Stimulated activated naive B cell treated with anti-CD40 and anti-IgM and Interleukin-4, amounts not matched to agents 10 μg/mL and 1 μg/mL and 100 μg/mL, for 72 hours (primary cell): ENCODE results near the gene UBE2K.
"Not testable (repeated sequence)": the region's sequence is repeated elsewhere in the genome, so short reads cannot be mapped to it uniquely, and the experiment has no call there.

Experiments
- ATAC-seq, 2 donors: fragments of 150-1000 bp; cut with Tn5 transposase; replicated peaks; 2 replicates each; pipeline ENCODE4 v1.10.0; 2021; ENCODE audit warnings: moderate library complexity in 1 of 2
- DNase-seq: peaks from one replicate; pipeline ENCODE4 v3.0.0; 2021
- H3K27ac Mint-ChIP-seq: one replicate; pipeline ENCODE4 v1.8.0; 2022; ENCODE audit warnings: mild to moderate bottlenecking, mixed read lengths
- H3K27me3 Mint-ChIP-seq, 2 donors: one replicate each; pipeline ENCODE4 v1.8.0; 2022; ENCODE audit warnings: mixed read lengths in 2 of 2
- H3K36me3 Mint-ChIP-seq, 2 donors: one replicate each; pipeline ENCODE4 v1.8.0; 2022; ENCODE audit warnings: mixed read lengths in 2 of 2, mild to moderate bottlenecking in 1 of 2
- H3K4me1 Mint-ChIP-seq, 2 donors: one replicate each; pipeline ENCODE4 v1.8.0; 2022; ENCODE audit warnings: mixed read lengths in 2 of 2, mild to moderate bottlenecking in 1 of 2
- H3K4me3 Mint-ChIP-seq, 2 donors: one replicate each; pipeline ENCODE4 v1.8.0; 2022; ENCODE audit warnings: mild to moderate bottlenecking in 2 of 2, mixed read lengths in 2 of 2, moderate library complexity in 1 of 2
- H3K9me3 Mint-ChIP-seq, 2 donors: one replicate each; pipeline ENCODE4 v1.8.0; 2022; ENCODE audit warnings: mixed read lengths in 2 of 2, mild to moderate bottlenecking in 1 of 2

UBE2K gene

DNA sequence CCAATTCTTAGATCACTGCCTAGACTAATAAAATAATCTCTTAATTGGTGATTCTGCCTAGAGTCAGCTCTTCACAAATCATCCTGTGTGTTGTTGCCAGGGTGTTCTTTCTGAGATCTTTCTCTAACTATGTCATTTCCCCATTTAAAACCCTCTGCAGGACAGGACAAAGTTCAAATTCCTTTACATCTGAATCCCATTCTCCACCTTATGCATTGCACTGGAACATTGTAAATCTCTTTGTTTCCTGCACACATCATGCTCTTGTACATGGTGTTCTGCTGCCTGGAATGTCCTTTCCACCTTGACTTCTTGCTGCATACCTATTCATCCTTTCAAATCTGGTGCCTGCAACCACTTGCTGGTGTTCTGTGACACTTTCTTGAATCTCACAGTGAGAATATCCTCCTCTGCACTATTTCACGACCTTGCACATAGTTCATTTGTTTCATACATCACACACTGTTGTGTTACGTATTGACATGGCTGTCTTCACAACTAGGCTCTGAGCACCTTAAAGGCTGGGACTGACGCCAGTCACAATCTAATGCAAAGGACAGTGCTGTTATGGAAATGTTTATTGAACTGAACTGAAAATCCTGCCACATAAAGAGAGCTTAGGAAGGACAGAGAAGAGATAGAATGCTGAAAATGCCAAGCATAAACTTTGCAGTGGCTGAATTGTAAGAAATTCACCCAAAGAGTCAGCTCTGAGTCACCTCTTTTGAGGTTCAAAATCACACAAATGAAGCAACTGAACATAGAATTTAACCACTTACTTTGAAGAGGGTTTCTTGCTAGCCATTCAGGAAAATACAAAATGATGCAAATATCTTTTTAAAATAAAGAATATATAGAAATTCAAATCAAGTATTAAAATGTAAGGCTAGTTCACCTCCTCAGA, 32.9 kb upstream of the UBE2K start:
- Mint-ChIP-seq H3K9me3 (no peaks in the 10 kb centered on the region), H3K27ac (no peak overlapping the region), H3K4me3 (no peak overlapping the region), H3K4me1 (no peaks in the 10 kb centered on the region), H3K36me3 (no peaks in the 10 kb centered on the region), H3K27me3 (no peaks in the 10 kb centered on the region)
- ATAC-seq (no peak), DNase-seq (no peak)

DNA sequence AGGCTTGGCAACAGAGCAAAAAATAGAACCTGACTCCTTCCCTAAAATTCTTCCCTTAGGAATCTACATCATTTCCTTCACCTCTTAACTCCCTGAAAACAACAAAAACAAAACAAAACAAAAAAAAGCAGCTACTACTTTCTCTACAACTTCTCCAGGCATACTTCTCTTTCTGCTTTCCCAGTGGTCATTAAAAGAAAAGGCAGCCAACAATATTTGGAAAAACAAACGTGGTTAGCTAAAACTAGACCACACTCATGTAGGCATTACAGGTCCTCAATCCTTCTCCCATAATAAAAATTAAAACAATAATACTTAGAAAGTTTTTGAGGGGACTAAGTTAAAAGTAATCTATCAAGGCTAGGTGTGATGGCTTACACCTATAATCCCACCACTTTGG, 30.2 kb upstream of the UBE2K start:
- no peak for ATAC-seq
- no peak overlapping the region for H3K27ac Mint-ChIP-seq

DNA sequence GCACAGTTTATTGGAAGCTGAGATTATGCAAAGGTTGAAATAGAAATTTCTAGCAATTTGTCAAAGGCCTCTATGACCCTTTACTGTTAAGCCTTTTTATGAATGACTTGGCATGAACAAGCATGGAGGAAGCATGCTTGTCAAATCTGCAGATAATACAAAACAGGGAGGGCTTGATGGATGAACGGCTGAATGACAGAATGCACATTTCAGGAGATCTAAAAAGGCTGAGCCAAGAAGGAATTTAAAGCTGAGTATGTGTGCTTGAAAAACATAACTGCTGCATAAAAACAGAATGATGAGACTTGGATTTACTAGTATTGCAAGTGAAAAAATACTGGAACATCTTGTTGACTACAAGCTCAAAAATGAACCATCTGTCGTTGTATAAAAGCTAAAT, 29.0 kb upstream of the UBE2K start:
- Mint-ChIP-seq H3K4me3 (no peak overlapping the region), H3K9me3 (peaks cover 0 to 2% of the 10 kb centered on the region in 2 donors), H3K36me3 (no peaks in the 10 kb centered on the region), H3K27ac (no peak overlapping the region), H3K27me3 (no peaks in the 10 kb centered on the region), H3K4me1 (no peaks in the 10 kb centered on the region)
- no peak for ATAC-seq
- DNase-seq = no peak

More for the DNA sequence above, 30.2 kb upstream of the UBE2K start:
- no peaks in the 10 kb centered on the region for H3K27me3 Mint-ChIP-seq
- H3K9me3 Mint-ChIP-seq = peaks cover 0 to 2% of the 10 kb centered on the region in 2 donors
- no peak overlapping the region for H3K4me3 Mint-ChIP-seq
- DNase-seq = no peak
- H3K4me1 Mint-ChIP-seq = no peaks in the 10 kb centered on the region
- H3K36me3 Mint-ChIP-seq = no peaks in the 10 kb centered on the region

DNA sequence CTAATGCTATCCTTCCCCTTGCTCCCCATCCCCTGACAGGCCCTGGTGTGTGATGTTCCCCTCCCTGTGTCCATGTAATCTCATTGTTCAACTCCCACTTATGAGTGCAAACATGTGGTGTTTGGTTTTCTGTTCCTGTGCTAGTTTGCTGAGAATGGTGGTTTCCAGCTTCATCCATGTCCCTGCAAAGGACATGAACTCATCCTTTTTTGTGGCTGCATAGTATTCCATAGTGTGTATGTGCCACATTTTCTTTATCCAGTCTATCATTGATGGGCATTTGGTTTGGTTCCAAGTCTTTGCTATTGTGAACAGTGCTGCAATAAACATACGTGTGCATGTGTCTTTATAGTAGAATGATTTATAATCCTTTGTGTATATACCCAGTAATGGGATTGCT, 27.6 kb upstream of the UBE2K start:
- H3K27ac Mint-ChIP-seq, H3K9me3 Mint-ChIP-seq, H3K4me3 Mint-ChIP-seq, DNase-seq, ATAC-seq, H3K4me1 Mint-ChIP-seq, H3K27me3 Mint-ChIP-seq, H3K36me3 Mint-ChIP-seq: not testable (repeated sequence)

DNA sequence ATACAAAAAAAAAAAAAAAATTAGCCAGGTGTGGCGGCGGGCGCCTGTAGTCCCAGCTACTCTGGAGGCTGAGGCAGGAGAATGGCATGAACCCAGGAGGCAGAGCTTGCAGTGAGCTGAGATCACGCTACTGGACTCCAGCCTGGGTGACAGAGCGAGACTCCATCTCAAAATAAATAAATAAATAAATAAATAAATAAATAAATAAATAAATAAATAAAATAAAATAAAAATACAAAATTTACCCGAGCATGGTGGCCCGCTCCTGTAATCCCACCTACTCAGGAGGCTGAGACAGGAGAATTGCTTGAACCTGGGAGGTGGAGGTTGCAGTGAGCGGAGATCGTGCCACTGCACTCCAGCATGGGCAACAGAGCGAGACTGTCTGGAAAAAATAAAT, 22.3 kb upstream of the UBE2K start:
- not testable (repeated sequence) for H3K36me3 Mint-ChIP-seq, H3K27me3 Mint-ChIP-seq

DNA sequence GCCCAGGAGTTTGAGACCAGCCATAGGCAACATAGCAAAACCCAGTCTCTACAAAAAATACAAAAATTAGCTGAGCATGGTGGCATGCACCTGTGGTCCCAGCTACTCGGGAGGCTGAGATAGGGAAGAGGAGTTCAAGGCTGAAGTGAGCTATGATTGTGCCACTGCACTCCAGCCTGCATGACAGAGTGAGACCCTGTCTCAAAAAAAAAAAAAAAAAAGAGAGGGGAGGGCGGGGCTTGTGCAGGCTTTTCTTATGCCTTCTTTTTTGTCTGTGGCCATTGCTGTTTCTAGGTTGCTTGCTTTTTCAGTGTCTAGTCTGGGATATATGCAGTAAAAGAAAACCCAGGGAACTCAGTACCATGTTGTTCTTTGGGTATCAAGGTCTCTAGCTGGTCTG, 16.9 kb upstream of the UBE2K start:
- ATAC-seq, DNase-seq, H3K27me3 Mint-ChIP-seq, H3K9me3 Mint-ChIP-seq, H3K4me3 Mint-ChIP-seq, H3K36me3 Mint-ChIP-seq, H3K27ac Mint-ChIP-seq: not testable (repeated sequence)
- H3K4me1 Mint-ChIP-seq = peaks cover 13 to 35% of the 10 kb centered on the region in 2 donors

More for the DNA sequence above, 22.3 kb upstream of the UBE2K start:
- not testable (repeated sequence) for DNase-seq, H3K9me3 Mint-ChIP-seq, ATAC-seq, H3K4me3 Mint-ChIP-seq, H3K27ac Mint-ChIP-seq
- peaks cover 5 to 12% of the 10 kb centered on the region in 2 donors for H3K4me1 Mint-ChIP-seq

DNA sequence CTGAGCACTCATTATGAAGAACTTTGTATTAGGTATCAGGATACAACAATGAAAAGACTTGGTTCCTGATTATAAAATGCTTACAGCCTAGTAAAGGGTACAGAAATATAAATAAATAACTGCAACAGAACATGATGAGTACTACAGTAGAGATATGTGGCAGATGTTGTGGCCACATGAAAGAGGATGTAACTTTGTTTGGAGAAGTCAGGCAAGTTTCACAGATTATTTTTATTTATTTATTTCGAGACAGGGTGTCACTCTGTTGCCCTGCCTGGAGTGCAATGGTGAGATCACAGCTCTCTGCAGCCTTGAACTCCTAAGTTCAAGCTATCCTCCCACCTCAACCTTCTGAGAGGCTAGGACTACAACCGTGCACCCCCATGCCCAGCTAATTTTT, 15.8 kb upstream of the UBE2K start:
- ATAC-seq = peak; percentile 98
- Mint-ChIP-seq H3K4me3 (no peak overlapping the region), H3K27ac (no peak overlapping the region), H3K36me3 (no peaks in the 10 kb centered on the region), H3K4me1 (peaks cover 13 to 35% of the 10 kb centered on the region in 2 donors), H3K27me3 (no peaks in the 10 kb centered on the region), H3K9me3 (no peaks in the 10 kb centered on the region)
- no peak for DNase-seq

DNA sequence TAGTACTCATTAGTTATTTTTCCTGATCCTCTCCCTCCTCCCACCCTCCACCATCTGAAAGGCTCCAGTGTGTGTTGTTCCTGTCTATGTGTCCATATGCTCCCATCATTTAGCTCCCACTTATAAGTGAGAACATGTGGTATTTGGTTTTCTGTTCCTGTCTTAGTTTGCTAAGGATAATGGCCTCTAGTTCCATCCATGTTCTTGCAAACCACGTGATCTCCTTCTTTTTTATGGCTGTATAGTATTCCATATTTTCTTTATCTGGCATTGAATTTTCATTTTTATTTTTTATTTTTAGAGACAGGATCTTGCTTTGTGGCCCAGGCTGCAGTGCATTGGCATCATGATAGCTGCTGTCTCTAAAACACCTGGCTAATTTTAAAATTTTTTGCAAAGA, 11.9 kb upstream of the UBE2K start:
- no peaks in the 10 kb centered on the region for H3K9me3 Mint-ChIP-seq
- DNase-seq (no peak), ATAC-seq (no peak)
- peaks cover 8 to 23% of the 10 kb centered on the region in 2 donors for H3K4me1 Mint-ChIP-seq
- H3K27ac Mint-ChIP-seq = no peak overlapping the region
- no peaks in the 10 kb centered on the region for H3K27me3 Mint-ChIP-seq
- H3K36me3 Mint-ChIP-seq = no peaks in the 10 kb centered on the region
- H3K4me3 Mint-ChIP-seq = no peak overlapping the region

DNA sequence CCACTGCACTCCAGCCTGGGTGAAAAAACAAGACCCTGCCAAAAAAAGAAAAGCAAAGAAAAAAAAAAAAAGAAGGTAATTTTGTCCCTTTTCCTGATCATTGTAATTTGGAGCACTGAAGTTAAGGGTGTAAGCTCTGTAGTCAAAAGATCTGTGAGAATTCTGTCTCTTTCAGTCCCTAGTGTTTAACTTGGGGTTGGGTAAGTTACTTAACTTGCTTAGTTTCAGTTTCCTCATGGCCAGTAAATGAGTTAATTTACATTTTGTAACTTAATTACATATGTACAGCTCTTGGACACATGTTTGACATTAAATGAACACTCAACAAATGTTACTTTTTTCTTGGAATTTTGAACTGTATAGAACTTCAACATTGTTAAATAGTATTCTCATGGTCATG, 10.9 kb upstream of the UBE2K start:
- Mint-ChIP-seq H3K36me3 (no peaks in the 10 kb centered on the region), H3K9me3 (no peaks in the 10 kb centered on the region), H3K27ac (no peak overlapping the region), H3K4me1 (peaks cover 4 to 17% of the 10 kb centered on the region in 2 donors), H3K4me3 (no peak overlapping the region), H3K27me3 (no peaks in the 10 kb centered on the region)
- ATAC-seq (no peak), DNase-seq (no peak)

DNA sequence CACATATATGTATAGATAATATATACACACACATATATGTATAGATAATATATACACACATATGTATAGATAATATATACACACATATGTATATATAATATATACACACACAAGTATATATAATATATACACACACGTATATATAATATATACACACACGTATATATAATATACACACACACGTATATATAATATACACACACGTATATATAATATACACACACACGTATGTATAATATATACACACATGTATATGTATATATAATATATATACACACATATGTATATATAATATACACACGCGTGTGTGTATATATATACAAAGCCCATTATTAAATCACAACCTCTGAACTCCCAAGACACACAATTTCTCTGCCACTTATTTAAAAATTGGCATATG, 8.0 kb upstream of the UBE2K start:
- Mint-ChIP-seq H3K4me1 (no peaks in the 10 kb centered on the region), H3K36me3 (no peaks in the 10 kb centered on the region), H3K27me3 (no peaks in the 10 kb centered on the region), H3K9me3 (no peaks in the 10 kb centered on the region), H3K4me3 (no peak overlapping the region), H3K27ac (no peak overlapping the region)
- ATAC-seq (no peak), DNase-seq (no peak)

DNA sequence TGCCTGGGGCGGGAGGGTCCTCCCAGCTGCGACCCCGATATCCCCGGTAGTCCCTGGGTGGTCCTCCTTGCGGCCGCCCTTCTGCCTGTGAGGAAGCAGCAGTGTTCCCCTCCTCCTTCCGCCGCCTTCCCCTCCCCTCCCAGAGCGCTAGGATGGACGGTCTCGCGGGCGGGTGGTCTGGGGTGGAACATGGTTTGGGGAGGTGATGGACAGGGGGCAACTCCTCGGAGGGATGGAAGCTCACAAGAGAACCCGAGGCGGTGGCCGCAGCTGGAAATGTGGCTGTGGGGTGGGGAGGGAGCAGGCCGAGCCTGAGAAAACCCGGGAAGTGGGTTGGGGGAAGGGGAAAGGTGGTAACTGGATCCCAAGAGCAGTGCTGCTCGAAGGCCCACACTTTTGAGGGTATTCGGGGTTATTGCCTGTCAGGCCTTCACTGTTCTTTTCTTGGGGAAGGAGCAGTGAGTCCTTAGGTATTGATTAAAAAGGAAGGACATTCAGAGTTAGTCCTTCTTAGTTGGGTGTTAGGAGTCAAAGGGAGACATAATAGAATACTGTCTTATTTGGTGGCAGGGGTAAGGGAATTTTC, 581 bp downstream of the UBE2K start:
- peaks cover 9 to 13% of the 10 kb centered on the region in 2 donors for H3K36me3 Mint-ChIP-seq
- DNase-seq = no peak
- no peaks in the 10 kb centered on the region for H3K9me3 Mint-ChIP-seq
- peak overlapping the region; percentile 95 to 98 for H3K4me3 Mint-ChIP-seq
- H3K4me1 Mint-ChIP-seq = peaks cover 13 to 35% of the 10 kb centered on the region in 2 donors
- peak overlapping the region; percentile 98 for H3K27ac Mint-ChIP-seq
- H3K27me3 Mint-ChIP-seq = no peaks in the 10 kb centered on the region
- peak; percentile 37 to 43 for ATAC-seq

DNA sequence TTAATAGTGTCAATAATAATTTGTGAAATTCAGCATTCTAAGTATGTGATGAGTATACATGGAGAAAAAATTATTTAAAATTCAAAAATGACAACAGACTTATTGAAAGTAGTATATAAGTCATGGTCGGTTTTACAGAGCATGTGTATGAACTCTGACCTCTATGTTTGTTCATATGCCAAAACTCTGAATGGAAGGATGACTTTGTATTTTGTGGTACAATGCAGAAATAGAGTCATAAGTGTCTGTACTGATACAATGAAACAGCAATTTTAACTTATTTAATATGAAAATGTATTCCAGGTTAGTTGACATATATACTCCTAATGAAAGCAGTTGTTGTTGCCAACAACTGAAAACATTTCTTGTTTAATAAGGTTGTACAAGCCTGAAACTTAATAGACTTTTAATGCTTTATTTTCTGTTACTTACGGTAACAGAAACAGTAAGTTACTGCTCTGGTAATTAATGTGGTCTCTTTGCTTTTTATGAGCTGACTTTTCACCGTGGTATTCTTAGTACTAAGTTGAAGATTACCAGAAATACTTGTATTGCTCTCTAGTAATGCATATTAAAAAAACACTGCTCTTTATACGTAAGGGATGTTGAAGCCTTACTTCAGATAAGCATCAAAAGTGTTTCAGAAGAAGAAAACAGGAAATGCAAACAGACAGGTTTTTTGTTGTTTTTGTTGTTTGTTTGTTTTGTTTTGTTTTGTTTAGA, 1.9 kb downstream of the UBE2K start:
- no peaks in the 10 kb centered on the region for H3K27me3 Mint-ChIP-seq
- no peak for ATAC-seq
- peaks cover 9 to 13% of the 10 kb centered on the region in 2 donors for H3K36me3 Mint-ChIP-seq
- DNase-seq = no peak
- H3K9me3 Mint-ChIP-seq = no peaks in the 10 kb centered on the region
- H3K27ac Mint-ChIP-seq = peak overlapping the region; percentile 37
- peak overlapping the region; percentile 95 to 98 for H3K4me3 Mint-ChIP-seq
- peaks cover 13 to 35% of the 10 kb centered on the region in 2 donors for H3K4me1 Mint-ChIP-seq

DNA sequence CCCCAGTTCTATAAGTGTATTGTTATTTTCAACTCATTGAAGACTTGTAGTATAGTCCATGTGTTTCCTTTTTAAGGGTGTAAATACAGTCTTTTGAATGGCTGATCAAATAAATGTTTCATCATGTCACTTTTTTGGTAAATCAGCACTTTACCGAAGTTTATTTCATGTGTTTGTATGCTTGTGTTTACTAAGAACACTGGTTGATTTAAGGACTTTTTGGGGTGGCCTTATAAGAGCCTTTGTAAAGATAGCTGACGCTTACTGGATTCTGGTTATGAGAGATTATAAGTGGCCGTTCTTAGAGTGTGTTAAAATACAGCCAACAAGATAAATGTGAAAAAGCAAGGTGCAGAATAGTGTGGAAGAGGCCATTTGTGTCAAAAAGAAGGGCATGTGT, 2.6 kb downstream of the UBE2K start:
- Mint-ChIP-seq H3K27ac (no peak overlapping the region), H3K4me1 (peaks cover 13 to 34% of the 10 kb centered on the region in 2 donors), H3K4me3 (peak overlapping the region; percentile 3 to 22), H3K36me3 (peaks cover 9 to 13% of the 10 kb centered on the region in 2 donors), H3K27me3 (no peaks in the 10 kb centered on the region), H3K9me3 (no peaks in the 10 kb centered on the region)
- ATAC-seq (no peak), DNase-seq (no peak)

DNA sequence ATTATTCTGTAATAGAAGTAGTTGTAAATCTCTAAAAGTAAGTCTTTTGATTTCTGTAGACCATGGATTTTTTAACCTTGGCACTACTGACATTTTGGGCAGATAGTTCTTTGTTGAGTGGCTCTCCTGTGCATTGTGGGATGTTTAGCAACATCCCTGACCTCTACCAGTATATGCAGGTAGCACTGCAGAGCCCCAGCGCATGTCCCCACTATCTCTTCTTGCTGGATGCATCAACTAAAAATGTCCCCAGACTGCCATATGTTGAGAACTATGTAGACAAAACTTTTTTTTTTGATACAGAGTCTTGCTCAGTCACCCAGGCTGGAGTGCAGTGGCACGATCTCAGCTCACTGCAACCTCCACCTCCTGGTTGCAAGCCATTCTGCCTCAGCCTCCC, 4.8 kb downstream of the UBE2K start:
- Mint-ChIP-seq H3K4me1 (peaks cover 11 to 47% of the 10 kb centered on the region in 2 donors), H3K27me3 (no peaks in the 10 kb centered on the region), H3K36me3 (peaks cover 13 to 17% of the 10 kb centered on the region in 2 donors), H3K27ac (no peak overlapping the region), H3K4me3 (no peak overlapping the region), H3K9me3 (no peaks in the 10 kb centered on the region)
- no peak for DNase-seq
- no peak for ATAC-seq
